Mesenteric fat pad (tissue), 1 donor: ENCODE measurements around the gene RBMXL3. TPM values are rescaled to one million over a fixed set of nuclear protein-coding genes. Genes with fewer than 3 reads are reported as not detected.
"Not testable (repeated sequence)": the region's sequence is repeated elsewhere in the genome, so short reads cannot be mapped to it uniquely, and the experiment has no call there.

Source experiments
- DNase-seq: peaks from one replicate; pipeline ENCODE4 v3.0.0-alpha.2; 2020; ENCODE audit warnings: low spot score
- long read RNA-seq: library from polyadenylated mRNA; unstranded; transcript quantifications from one replicate; pipeline ENCODE4 v2.0.0, GENCODE V29; 2020
- total RNA-seq: library from RNA; stranded (reverse); fragmentation: NEBNext Ultra II Directional; extraction: Animal tissue kit (Norgen Biotek cat#: 25700); gene quantifications from one replicate; pipeline ENCODE4 v1.2.1, GENCODE V29; 2021
- donor health status: DM: yes; HTN: yes; CAD: no.

RBMXL3 gene
- not detected for total RNA-seq
- long read RNA-seq = 0 reads

DNA sequence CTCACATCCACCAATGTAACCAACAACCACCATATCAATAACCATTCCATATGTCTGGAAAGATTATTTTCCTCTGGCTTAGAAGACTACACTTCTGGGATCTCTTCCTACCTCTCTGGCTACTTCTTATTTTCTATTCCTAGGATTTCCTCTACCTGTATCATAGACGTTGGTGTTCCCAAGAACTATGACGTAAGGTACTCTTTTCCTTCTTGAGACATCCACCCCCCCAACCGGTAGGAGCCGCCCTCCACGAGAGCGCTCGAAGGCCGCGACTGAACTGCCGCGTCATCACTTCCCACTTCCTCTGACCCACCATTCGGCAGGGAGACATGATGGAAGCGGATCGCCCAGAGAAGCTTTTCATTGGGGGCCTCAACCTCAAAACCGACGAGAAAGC is at the start of gene RBMXL3:
Gene RBMXL3 (plus strand): TSS at position 301 of the 400 bp plus-strand sequence. CDS start 32 bp downstream, at position 333.
- no peak for DNase-seq

DNA sequence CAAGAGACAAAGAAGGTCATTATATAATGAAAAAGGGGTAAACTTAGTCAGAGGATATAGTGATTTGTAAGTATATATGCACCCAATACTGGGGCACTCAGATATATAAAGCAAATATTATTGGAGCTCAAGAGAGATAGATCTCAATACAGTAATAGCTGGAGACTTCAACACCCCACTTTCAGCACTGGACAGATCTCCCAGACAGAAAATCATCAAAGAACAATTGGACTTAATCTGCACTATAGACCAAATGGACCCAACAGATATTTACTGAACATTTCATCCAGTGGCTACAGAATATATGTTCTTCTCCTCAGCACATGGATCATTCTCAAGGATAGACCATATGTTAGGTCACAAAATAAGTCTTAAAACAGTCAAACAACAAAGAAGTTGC is 47.2 kb upstream of the RBMXL3 start:
- no peak for DNase-seq

GRCh38 chrX:115147220-115147619 is 42.0 kb upstream of the RBMXL3 start:
- no peak for DNase-seq

- DNase-seq = no peak
Measured at GRCh38 chrX:115173181-115173580, 16.0 kb upstream of the RBMXL3 start.

DNA sequence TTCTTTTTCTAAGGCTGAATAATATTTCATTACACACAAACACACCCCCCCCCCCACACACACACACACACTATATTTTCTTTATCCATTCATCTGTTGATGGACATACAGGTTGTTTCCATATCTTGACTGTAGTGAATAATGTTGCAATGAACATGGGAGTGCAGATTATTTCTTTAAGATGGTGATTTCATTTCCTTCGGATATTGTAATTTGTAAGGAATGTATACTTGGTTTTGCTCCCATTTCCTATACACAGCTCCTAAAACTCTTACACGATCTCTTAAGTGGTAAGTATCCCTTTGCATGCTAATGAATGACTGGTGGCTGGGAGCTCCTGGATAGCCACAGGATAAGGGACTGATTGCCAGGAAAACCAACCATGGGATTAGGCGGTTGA is 14.7 kb upstream of the RBMXL3 start:
- DNase-seq = no peak

DNA sequence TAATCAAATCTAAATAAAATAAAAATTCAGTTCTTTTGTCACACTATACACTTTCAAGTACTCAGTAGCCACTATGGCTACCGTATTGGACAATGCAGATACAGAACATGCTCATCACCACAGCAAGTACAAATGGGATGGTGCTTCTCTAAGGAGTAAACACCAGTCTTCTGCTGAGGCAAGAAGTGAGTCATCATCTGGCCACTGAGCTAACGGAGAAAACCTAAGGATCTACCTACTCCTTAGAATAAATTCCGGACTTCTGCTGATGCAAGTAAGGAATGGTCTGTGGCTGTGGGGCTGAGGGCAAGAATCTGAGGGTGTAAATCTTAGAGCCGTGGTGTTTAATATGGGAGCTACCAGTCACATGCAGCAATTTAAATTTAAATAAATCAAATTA is 11.3 kb upstream of the RBMXL3 start:
- DNase-seq = no peak

- DNase-seq = no peak
Measured at GRCh38 chrX:115178473-115178872, 10.7 kb upstream of the RBMXL3 start.

DNA sequence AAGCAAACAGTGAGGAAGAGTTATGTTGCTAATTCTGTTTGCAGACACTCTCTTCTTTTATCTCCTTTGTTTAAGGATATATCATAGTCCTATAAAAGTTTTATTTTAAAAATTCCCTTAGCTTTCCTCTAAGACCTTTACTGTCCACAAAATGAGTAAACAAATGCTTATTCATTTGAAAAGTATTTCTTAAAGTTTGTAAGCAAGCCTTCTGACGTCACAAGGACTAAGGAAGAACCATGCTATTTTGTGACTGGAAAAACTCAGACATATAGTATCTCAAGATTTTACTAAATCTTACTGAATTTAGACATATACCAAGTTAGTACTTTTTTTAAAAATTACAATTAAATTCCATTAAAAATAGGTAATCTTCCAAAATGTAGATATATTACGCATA is 5.2 kb upstream of the RBMXL3 start:
- no peak for DNase-seq

DNA sequence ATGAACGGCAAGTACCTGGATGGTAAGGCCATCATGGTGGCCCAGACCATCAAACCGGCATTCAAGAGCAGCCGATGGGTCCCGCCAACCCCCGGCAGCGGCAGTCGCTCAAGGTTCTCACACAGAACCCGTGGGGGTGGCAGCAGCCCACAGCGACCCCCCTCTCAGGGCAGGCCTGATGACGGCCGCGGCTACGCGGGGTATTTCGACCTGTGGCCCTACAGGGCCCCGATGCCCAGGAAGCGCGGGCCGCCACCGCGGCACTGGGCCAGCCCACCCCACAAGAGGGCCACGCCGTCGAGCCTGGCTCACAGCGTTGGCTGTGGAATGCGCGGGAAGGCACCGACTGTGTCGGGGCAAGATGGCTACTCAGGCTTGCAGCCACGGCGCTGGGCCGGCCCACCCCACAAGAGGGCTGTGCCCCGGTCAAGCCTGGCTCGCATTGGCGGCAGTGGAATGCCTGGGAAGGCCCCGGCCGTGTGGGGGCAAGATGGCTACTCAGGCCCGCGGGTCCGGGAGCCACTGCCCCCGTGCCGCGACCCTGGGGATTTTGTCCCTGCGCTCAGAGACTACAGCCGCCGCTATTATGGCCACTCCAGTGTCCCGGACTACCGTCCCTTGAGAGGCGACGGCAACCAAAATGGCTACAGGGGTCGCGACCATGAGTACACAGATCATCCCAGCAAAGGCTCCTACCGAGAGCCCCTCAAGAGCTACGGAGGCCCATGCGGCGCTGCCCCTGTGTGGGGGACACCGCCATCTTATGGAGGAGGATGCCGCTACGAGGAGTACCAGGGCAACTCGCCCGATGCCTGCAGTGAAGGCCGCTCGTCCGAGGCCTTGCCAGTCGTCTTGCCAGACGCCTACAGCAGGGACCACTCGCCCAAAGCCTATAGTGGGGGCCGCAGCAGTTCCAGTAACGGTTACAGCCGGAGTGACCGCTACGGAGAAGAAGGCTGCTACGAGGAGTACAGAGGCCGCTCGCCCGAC is 731 bp downstream of the RBMXL3 start:
- DNase-seq = no peak

DNA sequence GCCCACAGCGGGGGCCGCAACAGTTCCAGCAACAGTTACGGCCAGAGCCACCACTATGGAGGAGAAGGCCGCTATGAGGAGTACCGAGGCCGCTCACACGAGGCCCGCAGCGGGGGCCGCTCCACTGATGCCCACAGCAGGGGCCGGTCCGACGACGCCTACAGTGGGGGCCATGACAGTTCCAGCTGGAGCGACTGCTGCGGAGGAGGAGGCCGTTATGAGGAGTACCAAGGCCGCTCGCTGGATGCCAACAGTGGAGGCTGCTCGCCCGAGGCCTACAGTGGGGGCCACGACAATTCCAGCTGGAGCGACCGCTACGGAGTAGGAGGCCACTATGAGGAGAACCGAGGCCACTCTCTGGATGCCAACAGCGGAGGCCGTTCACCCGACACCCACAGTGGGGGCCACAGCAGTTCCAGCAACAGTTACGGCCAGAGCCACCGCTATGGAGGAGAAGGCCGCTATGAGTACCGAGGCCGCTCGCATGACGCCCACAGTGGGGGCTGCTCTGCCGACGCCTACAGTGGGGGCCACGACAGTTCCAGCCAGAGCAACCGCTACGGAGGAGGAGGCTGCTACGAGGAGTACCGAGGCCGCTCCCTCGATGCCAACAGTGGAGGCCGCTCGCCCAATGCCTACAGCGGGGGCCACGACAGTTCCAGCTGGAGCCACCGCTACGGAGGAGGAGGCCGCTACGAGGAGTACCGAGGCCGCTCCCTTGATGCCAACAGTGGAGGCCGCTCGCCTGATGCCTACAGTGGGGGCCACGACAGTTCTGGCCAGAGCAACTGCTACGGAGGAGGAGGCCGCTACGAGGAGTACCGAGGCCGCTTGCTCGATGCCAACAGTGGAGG is 1.7 kb downstream of the RBMXL3 start:
- no peak for DNase-seq

GRCh38 chrX:115191490-115192243 is 2.5 kb downstream of the RBMXL3 start:
- DNase-seq = no peak

GRCh38 chrX:115192244-115192700 is 3.1 kb downstream of the RBMXL3 start:
- no peak for DNase-seq

DNA sequence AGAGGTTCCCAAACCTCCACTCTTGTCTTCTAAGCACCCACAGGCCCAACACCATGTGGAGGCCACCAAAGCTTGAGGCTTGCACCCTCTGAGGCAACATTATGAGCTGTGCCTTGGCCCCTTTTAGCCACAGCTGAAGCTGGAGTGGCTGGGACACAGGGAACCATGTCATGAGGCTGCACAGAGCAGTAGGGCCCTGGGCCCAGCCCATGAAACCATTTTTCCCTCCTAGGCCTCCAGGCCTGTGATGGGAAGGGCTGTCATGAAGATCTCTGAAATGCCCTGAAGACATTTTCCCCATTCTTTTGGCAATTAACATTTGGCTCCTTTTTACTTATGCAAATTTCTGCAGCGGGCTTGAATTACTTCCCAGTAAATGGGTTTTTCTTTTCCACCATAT is 14.8 kb downstream of the RBMXL3 start:
- DNase-seq = no peak

- not testable (repeated sequence) for DNase-seq
Measured at GRCh38 chrX:115209547-115209946, 20.3 kb downstream of the RBMXL3 start.

DNA sequence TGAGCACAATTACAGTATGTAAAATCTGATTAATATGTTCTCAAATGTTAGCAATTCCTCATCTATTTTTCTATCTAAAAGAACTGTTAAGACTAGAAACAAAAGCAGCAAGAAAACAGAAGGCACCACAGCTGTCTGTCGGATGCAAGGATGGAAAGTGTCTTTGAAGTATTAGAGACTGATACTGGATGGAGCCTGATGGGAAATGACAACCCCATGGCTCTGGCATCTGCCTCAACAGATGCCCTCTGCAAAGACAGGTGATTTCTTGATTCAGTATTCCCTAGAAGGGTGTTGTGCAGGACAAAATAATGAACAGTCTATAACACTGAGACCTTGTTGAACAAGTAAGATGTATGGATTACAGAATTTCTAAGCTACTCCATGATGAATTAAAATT is 24.9 kb downstream of the RBMXL3 start:
- DNase-seq = no peak

DNA sequence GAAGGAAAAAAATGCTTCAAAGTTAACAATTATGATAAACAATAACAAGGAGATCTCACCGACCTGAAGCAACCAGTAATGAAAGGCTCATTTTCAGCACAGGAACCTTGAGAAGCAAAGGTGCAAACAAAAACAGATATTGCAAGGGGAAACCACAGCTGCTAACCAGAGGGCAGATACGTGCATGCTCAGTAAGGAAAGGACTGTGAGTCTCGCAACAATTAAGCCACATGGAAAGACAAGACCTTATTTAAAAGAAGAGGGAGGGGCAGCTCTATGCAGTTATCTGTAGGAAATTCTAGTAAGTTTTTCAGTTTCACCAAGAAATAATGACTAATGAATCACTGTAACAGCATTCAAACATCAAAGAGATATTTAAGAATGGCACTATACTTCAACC is 25.4 kb downstream of the RBMXL3 start:
- DNase-seq = no peak

GRCh38 chrX:115217346-115217745 is 28.1 kb downstream of the RBMXL3 start:
- DNase-seq = not testable (repeated sequence)

GRCh38 chrX:115226929-115227328 is 37.7 kb downstream of the RBMXL3 start:
- no peak for DNase-seq

DNA sequence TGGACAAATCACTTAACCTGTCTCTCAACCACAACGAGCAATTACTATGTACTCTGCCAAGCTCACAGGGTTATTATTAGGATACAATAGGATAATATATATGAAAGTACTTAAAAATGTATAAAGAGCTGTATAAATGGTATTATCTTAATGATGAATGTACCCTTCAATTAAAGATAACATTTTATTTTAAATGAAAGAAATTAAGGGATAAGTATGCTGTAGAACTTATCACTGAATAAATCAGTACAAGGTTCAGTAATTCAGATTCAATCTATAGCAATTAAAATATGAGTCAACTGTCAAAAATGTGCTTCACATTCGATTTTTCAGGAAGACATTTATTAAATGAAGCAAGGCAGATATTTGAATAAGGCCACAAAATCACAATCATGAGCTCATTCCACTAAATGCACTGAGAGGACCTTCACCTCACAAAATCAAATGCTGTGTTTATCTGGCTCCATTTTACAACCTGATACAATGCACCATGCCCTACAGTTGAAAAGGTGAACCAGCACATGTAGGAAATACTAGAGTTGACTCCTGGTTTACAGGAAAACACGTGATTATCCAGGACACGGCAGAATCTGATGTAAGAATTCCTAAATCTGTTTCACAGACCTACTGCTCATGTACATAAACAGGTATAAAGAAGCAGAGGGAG is 40.3 kb downstream of the RBMXL3 start:
- no peak for DNase-seq

DNA sequence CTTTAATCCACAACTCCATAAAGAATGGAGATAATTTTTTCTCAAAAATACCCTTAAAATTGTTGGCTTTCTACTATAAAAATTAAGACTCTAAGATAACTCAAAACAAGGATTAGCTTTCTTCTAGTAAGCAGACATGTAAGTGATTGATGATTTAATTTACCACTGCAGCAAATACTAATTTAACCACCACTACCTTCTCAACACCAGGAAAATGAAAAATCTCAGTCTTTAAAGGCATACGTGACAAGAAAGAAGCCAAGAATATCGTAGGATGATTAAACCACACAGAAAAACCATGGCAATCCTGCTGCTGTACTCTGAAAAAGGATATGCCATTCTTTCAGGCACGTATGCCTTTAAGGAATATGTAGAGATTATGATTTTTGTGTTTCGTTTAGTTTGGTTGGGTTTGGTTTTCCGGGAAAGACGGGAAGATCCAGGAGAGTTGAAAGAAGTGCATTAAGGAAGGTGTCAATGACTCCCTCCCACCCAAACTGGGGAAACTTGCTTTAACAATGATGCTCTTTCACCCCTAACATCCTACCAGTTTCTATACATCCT is 43.8 kb downstream of the RBMXL3 start:
- DNase-seq = no peak
